Heart left ventricle (tissue), 16 donors: ENCODE results near the gene COL2A1. TPM values are rescaled to one million over a fixed set of nuclear protein-coding genes. Genes with fewer than 3 reads are reported as not detected.

Experiments used
- ATAC-seq, 4 donors: fragments of 200-7000 bp; cut with Tn5 transposase; one replicate each; pipeline ENCODE4 v1.9.1; 2020 to 2022; ENCODE audit warnings: moderate library complexity in 4 of 4, mild to moderate bottlenecking in 3 of 4, moderate number of reproducible peaks in 1 of 4
- DNase-seq, 5 donors: peaks; one replicate each; pipeline ENCODE4 v3.0.0-alpha.2; 2020
- H3K27ac ChIP-seq, 12 donors: fragments of 200-600 bp; sonication (generic) in 4 of 12; one replicate each; pipeline versions ENCODE4 v1.5.0 to v1.8.0; 2016 to 2022; ENCODE audit warnings: mild to moderate bottlenecking in 2 of 12
- H3K27me3 ChIP-seq, 9 donors: fragments of 200-600 bp; sonication (generic) in 2 of 9; one replicate each; pipeline versions ENCODE4 v1.5.1 to v1.8.0; 2016 to 2022; ENCODE audit warnings: mild to moderate bottlenecking in 3 of 9
- H3K36me3 ChIP-seq, 9 donors: fragments of 200-600 bp; sonication (generic) in 2 of 9; one replicate each; pipeline versions ENCODE4 v1.5.0 to v1.8.0; 2018 to 2022; ENCODE audit warnings: mild to moderate bottlenecking in 2 of 9
- H3K4me1 ChIP-seq, 12 donors: fragments of 200-600 bp; sonication (generic) in 4 of 12; one replicate each; pipeline versions ENCODE4 v1.5.0 to v1.8.0; 2016 to 2022; ENCODE audit warnings: mild to moderate bottlenecking in 3 of 12
- H3K4me3 ChIP-seq, 12 donors: fragments of 200-600 bp; sonication (generic) in 4 of 12; one replicate each; pipeline versions ENCODE4 v1.5.0 to v1.8.0; 2017 to 2022; ENCODE audit warnings: mild to moderate bottlenecking in 9 of 12, moderate library complexity in 4 of 12
- H3K9me3 ChIP-seq, 12 donors: fragments of 200-600 bp; sonication (generic) in 4 of 12; one replicate each; pipeline versions ENCODE4 v1.5.0 to v1.8.0; 2016 to 2022; ENCODE audit warnings: mild to moderate bottlenecking in 1 of 12
- POLR2A ChIP-seq, 2 donors: fragments of 450-650 bp; IDR thresholded peaks; one replicate each; pipeline ENCODE4 v1.6.1; 2017; ENCODE audit warnings: antibody characterized with exemption in 2 of 2, mild to moderate bottlenecking in 2 of 2, moderate library complexity in 2 of 2
- WGBS, 4 donors: extraction: QIAGEN DNeasy Blood & Tissue Kit in 2 of 4; methylation state at CpG; one replicate each; pipeline versions ENCODE4 v1.1.5 to v1.1.7; 2013 to 2018; 5-methylcytosine and 5-hydroxymethylcytosine counted together
- intact Hi-C, 10 donors: fragments of 100-400 bp; cut with DNase I; formaldehyde crosslinking; loops; one replicate each; pipeline versions ENCODE4 v1.11.1 to v1.14.2; 2022
- polyA plus RNA-seq, 2 donors: library from polyadenylated mRNA; stranded (reverse); fragments of 200-250 nt; gene quantifications; one replicate each; pipeline ENCODE4 v1.2.3, GENCODE V29; 2013
- total RNA-seq, 9 donors: library from RNA; depleted of rRNA in 2 of 9; stranded (reverse); fragments of >200 nt in 2 of 9; fragmentation: NEBNext Ultra II Directional in 3 of 9; extraction: Animal tissue kit (Norgen Biotek cat#: 25700) in 3 of 9; gene quantifications; one replicate each; pipeline versions ENCODE4 v1.1.0 to v1.2.4, GENCODE V29; 2016 to 2023
- TF ChIP-seq, protein P1 (sequence below), 12 donors: fragments of 200-600 bp; sonication (generic) in 4 of 12; IDR thresholded peaks; one replicate each; pipeline versions ENCODE4 v1.5.0 to v1.8.0; 2018 to 2022; ENCODE audit warnings: antibody characterized with exemption in 12 of 12, mild to moderate bottlenecking in 5 of 12
- donor health status: ischemic (EF 13 %, LVEDD 7.1; RV severe dilation, severe dysfunction).
- donor health status: healthy with polysubstance abuse.
- donor health status: DM: no; HTN: yes; CAD: no.
- donor health status: DM: no; HTN: no; CAD: no.
- donor health status: ischemic (EF 25% LVEDD 6.9; RV normal size, moderate dysfunction).
- donor health status: ischemic (EF 25% LVEDD 5.7; RV mildly dilated, moderate dysfunction).
- donor health status: healthy.
- donor health status: DM: yes; HTN: yes; CAD: no.
- donor health status: ischemic (EF 35%, LVEDD 5.7; RV mildly dilated, moderate dysfunction).
- donor health status: nonischemic (EF 11% LVEDD 7.7; RV severe dilation, severe dysfunction).
- donor health status: DM: yes; HTN: yes; CAD: no.
- donor health status: PGD.
- donor health status: ischemic (EF 29% LVEDD 5.4; RV normal size, mild dysfunction).
- donor health status: nonischemic (EF 23%, LVEDD 6.1; RV moderate dilation, normal function).

Gene COL2A1
- total and polyA plus RNA-seq, 11 donors: 0.04 to 0.39 (median 0.05) TPM; not detected in 8

DNA sequence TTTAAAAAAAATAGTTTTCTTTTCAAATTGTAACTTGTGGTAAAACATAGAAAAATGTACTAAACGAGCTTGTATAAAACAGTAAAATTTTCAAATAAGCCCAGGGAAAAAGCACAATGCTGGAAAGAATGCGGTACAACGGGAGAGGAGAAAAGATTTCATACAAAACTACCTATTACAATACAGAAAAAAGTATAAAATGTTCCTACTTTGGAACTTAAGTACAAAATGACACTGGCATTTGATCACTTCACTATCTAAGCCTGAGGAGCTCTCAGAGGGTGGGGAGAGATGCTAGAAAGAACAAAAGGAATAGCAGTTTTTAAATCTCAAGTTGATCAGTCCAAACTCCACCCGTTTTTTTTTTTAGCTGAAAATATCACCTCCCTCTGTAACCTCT lies 39.5 kb upstream of the COL2A1 start:
- Histone ChIP-seq H3K27me3 (no peaks in the 10 kb centered on the region), H3K36me3 (peaks cover 0 to 64% (median 57%) of the 10 kb centered on the region in 9 donors), H3K4me3 (no peak overlapping the region), H3K9me3 (no peaks in the 10 kb centered on the region), H3K27ac (no peak overlapping the region), H3K4me1 (no peaks in the 10 kb centered on the region)
- no peak for DNase-seq
- no peak for ATAC-seq
- intact Hi-C loops: no loop called here
- TF ChIP-seq, protein P1, sequence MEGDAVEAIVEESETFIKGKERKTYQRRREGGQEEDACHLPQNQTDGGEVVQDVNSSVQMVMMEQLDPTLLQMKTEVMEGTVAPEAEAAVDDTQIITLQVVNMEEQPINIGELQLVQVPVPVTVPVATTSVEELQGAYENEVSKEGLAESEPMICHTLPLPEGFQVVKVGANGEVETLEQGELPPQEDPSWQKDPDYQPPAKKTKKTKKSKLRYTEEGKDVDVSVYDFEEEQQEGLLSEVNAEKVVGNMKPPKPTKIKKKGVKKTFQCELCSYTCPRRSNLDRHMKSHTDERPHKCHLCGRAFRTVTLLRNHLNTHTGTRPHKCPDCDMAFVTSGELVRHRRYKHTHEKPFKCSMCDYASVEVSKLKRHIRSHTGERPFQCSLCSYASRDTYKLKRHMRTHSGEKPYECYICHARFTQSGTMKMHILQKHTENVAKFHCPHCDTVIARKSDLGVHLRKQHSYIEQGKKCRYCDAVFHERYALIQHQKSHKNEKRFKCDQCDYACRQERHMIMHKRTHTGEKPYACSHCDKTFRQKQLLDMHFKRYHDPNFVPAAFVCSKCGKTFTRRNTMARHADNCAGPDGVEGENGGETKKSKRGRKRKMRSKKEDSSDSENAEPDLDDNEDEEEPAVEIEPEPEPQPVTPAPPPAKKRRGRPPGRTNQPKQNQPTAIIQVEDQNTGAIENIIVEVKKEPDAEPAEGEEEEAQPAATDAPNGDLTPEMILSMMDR (IDR thresholded peaks at IDR 0.05): no peak
- TF ChIP-seq POLR2A (IDR thresholded peaks at IDR 0.05): no peak
- WGBS, 4 donors: 77 to 92% (median 85%) methylated on average over 4 of the region's 4 CpGs

DNA sequence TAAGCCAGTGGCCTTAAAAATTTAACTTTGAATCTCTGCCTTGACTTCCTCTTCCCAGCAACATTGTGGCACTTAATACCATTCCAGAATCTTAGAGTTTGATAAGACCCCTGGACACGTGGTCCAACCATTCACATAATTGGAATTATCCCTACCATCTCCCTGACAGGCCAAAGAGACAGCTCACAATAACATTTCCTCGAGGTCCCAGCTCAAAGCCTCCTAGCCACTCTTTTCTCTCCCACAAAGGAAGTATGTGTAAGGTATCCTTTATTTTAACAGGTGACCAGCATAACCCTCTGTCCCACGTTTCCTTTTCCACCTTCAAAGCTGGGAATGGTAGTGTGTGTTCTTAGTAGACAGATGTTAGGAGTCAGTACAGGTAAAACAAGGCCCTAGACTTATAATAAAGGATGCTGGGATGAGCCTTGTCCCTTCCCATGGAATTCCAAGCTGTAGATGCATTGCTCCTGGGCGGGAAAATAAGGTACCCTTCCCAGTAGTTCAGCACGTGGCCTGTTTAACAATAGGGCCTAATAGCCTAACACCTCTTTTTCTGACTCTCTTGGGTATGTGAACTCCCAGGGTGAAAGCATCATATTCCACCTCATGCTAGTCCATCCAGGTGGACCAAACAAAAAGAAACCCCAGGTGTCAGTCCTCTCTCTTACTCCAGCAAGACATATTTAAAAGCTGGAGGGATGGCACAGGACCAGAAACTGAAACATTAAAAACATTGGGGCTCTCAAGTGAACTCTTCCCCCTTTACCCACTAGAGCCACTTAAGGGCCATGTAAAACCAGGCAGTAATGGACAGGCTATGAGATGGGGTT lies 37.5 kb upstream of the COL2A1 start:
- Histone ChIP-seq H3K9me3 (no peaks in the 10 kb centered on the region), H3K36me3 (peaks cover 0 to 45% (median 37%) of the 10 kb centered on the region in 9 donors), H3K27ac (no peak overlapping the region), H3K4me1 (peaks cover 0 to 7% (median 0%) of the 10 kb centered on the region in 12 donors), H3K4me3 (no peak overlapping the region), H3K27me3 (no peaks in the 10 kb centered on the region)
- intact Hi-C loops: no loop called here
- 77 to 87% (median 82%) methylated on average over 5 of the region's 5 CpGs for WGBS, 4 donors
- ATAC-seq: no peak
- no peak for TF ChIP-seq POLR2A (IDR thresholded peaks at IDR 0.05)
- TF ChIP-seq, protein P1 (IDR thresholded peaks at IDR 0.05): no peak
- no peak for DNase-seq

DNA sequence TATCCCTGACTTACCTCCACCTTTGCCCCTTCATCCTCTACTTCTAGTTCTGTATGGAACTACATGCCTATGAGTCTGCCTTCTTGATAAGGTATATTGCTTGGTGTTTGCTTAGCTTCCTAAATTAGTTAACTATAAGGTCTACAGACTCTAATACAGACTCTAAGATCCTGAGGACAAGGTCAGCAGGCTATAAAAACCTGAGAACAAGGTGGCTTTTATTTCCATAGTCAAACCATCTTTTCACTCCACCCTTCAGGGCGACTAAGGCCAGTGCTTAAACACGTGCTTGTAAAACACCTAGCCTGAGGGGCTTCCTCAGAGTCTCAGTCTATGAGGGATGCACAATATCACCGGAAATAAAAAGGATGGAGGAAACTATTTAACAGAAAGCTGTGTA lies 36.1 kb upstream of the COL2A1 start:
- H3K36me3 ChIP-seq: peaks cover 0 to 30% (median 23%) of the 10 kb centered on the region in 9 donors
- peaks cover 0 to 7% (median 0%) of the 10 kb centered on the region in 12 donors for H3K4me1 ChIP-seq
- no peak overlapping the region for H3K27ac ChIP-seq
- TF ChIP-seq, protein P1 (IDR thresholded peaks at IDR 0.05): no peak
- ATAC-seq: no peak
- H3K4me3 ChIP-seq: no peak overlapping the region
- H3K9me3 ChIP-seq: no peaks in the 10 kb centered on the region
- 83 to 90% (median 89%) methylated on average over 3 of the region's 3 CpGs for WGBS, 4 donors
- DNase-seq: no peak
- H3K27me3 ChIP-seq: peaks cover 0 to 12% (median 0%) of the 10 kb centered on the region in 9 donors
- intact Hi-C loops: no loop called here

DNA sequence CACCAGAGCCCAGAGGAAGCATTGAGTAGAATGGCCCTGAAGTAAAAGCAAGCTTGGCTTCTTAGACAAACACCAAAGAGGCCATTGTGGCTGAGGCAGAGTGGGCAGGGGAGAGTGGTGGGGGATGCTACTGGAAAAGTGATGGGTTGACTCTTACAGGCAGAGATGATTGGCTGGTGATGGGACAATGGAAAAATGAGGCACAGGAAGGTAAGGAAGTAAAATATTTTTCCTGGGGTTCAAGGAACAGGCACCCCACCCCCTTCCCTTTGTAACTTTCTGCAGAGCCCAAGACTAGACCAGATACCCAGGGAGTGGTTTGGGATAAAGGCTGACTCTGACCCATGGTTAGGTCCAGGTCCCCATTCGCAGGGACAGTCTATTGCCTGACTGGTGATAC lies 34.9 kb upstream of the COL2A1 start:
- Histone ChIP-seq H3K9me3 (no peaks in the 10 kb centered on the region), H3K4me3 (no peak overlapping the region), H3K36me3 (peaks cover 0 to 18% (median 11%) of the 10 kb centered on the region in 9 donors), H3K4me1 (peaks cover 0 to 7% (median 0%) of the 10 kb centered on the region in 12 donors), H3K27me3 (peaks cover 0 to 12% (median 0%) of the 10 kb centered on the region in 9 donors), H3K27ac (no peak overlapping the region)
- WGBS, 4 donors: 50 to 80% (median 75%) methylated on average over 1 of the region's 1 CpG
- no peak for ATAC-seq
- no peak for DNase-seq
- intact Hi-C loops: no loop called here
- no peak for TF ChIP-seq POLR2A (IDR thresholded peaks at IDR 0.05)
- TF ChIP-seq, protein P1 (IDR thresholded peaks at IDR 0.05): no peak
